ENCODE results near the gene SKAP1.

Gene SKAP1

DNA sequence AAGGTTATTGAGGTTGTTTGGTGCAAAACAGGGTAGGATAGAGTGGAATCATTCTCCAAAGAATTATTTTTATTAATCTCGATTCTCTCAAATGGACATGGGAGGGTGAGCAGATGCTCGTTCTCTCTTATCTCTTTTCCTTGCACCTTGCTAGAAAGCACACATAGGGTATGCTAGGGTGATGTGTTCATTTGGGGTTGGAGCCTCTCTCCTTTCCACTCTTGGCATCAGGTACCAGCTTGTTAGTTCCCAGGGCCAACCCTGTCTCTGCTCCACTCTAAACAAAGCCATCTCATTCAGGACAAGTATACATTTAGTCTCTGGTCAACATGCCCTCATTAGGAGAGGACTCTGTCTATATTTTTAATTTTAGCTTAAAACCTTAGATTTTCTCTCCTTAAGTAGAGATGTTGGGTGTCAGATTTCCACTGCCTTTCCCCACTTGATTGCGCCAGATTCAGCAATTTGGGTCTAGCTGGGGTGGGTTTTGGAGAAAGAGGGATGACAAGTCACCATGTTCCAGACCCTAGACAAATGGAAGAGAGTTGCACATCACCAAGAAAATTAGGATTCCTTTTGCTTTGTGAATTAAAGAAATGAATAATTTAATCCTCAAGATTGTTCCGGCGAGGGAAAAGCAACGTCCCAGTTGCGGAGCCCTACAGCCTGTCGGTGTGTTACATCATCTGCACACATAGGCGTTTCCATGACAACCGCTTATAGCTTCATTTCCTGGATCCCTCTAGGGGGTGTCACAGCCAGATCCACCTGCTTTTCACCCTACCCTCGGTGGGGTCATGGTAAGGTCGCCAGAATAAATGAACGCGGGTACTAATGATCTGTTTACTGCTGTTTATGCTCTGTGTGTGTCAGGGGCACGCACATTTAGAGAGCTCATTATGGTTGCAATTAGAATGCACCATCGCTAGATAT lies 280.9 kb downstream of the SKAP1 start:
- DNase-seq, result peak in 7 of 56 donors; percentile 8 to 34 (median 19)

DNA sequence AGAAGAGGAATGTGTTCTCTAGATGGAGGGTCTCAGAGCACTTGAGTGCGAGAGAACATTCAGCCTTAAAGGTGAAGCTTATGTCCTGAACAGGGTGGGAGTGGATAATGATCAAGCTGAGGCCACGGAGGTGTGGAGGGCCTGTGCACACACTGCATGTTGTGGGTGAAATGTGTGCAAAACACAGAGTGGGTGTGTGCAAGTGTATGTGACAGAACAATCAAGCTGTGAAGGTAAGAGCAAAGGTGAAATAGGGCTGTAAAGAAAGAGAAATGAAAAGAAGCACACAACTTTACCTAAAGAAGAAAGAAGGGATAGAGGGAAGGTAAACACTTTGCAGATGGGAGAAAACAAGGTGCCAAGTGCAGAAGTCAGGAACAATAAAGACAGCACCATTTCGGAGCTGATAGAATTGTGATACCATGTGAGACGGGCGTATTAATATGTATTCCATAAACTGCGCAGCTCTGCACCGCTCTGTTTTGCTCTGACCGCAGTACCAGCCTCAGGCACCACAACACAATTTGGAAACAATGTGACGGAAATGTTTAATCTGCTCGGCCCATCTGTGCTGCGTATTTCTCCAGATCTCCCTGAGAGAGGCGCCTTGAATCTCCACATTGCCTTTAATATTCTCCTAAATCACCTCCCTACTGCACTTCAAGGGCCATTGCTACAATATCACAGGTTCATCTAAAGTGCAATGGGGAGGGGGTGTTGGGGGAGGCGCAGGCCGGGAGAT lies 281.8 kb downstream of the SKAP1 start:
- no peak for DNase-seq

DNA sequence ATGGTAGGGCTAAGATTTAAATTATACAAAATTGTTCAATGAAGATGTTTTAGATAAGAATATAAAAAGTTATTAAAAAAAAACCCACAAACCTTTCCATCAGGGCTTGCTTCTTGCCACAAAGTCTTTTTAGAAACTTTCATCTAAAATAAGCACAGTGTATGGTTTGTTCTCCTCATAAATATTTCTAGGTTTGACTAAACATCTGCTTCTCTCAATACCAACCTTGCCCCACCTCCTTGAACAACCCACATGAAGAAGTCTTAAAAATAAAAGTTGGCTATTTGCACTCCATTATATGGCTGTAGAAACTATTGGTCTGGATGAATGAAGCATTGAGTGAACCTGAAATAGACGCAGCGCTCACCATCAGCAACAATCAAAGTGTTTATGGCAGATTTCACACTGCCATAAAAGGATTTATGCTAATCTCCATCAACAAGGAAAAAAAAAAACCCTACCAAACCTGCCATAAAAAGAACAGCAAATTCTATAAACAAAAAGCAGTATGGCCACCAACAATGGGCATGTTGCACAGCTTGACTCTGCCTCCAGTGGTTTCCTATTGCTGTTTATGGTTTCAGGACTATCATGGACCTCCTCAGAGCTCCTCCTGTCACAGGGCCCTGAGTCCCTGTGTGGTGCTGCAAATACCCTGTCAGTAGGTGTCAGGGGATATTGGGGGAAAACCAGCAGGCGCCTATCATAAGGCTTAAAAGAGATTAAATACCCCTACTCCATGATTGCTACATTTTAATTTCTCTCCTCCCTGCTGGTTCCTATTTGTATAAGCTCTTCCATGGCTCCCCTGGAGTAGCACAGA lies 284.8 kb downstream of the SKAP1 start:
- no peak for DNase-seq

DNA sequence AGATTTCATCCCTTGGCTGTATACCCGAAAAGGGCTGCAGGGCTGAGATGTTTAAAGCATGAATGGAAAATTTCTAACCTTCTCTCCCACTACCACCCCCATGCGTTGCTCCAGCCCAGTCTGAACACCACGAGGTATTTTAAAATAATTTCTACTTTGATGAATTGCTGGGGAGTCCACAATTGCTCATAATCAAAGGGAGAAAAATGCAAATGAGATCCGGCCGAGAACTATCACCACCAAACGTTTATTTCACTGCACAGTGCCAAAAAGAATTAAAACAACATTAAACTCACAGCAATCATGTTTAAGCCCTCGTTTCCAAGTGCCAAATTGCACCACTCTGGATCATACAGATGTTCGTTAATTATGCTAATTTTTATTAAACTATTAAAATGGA lies 285.8 kb downstream of the SKAP1 start:
- DNase-seq, result no peak

DNA sequence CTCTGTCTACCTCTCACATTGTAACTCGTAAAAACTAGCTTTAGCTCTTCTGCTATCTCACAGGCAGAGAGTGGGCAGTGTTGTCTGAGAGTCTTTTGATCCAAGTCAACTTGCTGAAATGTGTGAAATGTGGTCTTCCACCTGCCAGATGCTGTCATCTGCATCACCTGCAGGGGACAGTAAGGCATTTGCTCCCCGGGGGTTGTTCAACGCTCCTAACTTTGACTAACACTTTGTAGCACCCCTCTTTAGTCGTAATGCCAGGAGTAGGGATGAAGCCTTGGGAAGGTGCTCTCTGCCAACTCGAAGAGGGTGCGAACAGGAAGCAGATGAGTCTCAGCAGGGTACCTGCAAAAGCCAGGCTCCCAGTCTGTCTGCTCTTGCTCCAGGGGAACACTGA lies 286.4 kb downstream of the SKAP1 start:
- DNase-seq, result no peak

DNA sequence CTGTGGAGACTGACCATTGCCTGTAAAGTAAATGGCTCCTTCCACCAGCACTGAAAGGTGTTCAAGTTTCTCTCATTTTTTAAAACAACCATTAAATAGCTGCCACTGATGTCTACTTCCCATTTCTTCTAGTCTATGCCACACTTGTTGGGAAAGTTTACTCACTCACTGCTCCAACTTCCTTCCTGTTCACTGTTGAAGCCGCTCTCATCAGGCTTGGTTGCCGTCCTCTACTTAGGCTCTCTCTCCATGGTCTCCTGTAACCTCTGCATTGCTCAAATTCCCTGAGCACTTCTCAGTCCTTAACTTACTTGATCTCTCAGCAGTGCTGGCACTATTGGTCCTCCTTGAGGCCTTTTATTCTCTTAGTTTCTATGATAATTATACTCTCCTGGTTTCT lies 290.1 kb downstream of the SKAP1 start:
- no peak for DNase-seq

DNA sequence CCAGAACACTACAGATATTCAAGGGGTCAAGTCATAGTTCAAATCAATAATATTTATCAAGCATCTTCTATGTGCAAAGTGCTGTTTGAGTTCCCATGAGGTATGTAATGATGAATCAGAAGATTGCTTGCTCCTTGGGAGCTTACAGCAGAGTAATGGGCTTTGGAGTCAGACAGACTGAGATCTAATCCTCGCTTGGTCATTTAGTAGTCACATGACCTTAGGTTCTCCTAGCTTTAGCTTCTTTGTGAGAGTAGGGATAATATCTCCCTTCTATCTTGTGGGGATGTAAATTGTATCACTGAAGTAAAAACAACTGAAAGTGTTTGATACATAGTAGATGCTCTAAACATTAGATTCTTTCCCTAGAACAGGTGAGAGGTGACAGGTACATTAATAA lies 292.4 kb downstream of the SKAP1 start:
- no peak for DNase-seq

DNA sequence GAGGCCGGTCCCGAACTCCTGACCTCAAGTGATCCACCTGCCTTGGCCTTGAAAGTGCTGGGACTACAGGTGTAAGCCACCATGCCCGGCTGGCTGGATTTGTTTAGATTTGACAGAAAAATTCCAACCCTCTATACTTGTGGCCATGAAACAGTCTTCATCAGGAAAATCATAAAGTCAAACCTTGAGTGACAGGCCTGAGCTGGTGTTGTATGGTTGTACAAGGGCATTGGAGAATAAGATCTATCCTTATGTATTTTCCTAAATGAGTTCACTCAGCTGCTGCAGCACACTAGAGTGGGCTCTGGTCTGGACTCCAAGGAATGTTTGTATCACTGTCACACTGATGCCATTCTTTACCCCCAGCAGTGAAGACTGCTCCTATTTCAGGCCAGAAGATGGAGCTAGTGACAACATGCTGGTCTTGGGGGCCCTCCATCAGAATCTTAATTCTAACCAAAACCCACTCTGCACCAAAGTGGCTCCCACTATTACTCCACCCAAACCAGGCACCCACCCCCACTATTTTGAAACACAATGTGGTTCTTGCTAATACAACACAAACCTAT lies 295.0 kb downstream of the SKAP1 start:
- DNase-seq, result no peak

DNA sequence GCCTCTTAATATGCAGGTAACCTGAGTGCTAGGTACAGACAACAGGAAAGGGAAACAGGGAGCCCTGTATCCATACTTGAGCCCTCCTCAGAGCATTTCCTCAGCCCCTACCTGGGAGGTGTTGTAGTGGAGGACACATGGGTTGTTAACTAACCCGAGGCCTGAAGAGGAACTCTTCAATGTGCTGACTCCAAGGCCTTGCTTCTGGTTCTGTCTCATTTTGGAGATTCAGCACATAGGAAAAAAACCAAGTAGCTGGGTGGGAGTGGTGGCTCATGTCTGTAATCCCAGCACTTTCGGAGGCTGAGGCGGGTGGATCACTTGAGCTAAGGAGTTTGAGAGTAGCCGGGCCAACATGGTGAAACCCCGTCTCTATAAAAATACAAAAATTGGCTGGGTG lies 297.6 kb downstream of the SKAP1 start:
- peak in 1 of 56 donors; percentile 14 for DNase-seq

DNA sequence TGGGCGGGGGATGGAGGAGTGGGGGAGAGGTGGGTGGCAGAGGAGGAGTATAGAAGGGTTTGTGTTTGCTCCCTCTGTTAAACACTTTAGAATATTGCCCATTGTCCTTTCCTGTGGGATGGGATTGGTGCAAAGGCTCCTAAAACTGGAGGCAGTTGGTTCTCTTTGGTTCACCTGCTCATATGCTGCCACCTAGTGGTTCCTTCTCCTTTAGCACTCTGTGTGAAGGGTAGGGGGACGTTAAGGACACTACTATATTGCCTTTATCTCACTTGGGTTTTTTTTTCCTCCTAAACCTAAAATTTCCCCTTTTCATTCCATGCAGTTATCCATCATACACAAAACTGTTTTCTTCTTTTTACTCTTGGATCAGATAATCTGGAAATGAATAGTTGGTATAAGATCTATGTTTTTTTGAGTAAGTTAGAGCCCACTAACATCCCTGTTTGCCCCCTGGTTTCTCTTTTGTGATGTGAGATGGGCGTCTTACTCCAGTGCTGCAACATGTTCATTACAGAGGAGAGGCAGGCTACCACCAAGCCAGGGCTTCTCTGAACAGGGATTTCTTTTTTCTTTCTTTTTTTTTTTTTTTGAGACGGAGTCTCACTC lies 298.7 kb downstream of the SKAP1 start:
- DNase-seq, result peak in 29 of 56 donors; percentile 5 to 76 (median 27)

DNA sequence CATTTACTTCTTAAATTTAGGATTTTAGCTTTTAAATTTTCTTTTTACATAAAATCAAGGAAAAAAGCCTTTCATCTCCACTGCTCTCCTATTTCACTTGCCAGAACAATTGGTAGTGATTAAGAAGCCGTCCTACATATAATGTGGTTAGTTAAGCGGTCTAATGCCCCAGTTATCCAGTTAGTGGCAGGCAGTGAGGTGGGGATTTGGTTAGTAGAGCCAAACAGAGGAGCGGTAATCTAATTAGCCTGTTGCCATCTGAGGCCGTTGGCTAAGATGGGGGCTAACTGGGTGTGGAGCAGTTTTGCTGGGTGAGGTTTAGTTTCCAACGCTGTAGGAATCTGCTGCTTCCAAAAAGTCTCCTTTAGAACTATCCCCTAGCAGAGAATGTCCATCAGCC lies 300.0 kb downstream of the SKAP1 start:
- DNase-seq, result no peak

DNA sequence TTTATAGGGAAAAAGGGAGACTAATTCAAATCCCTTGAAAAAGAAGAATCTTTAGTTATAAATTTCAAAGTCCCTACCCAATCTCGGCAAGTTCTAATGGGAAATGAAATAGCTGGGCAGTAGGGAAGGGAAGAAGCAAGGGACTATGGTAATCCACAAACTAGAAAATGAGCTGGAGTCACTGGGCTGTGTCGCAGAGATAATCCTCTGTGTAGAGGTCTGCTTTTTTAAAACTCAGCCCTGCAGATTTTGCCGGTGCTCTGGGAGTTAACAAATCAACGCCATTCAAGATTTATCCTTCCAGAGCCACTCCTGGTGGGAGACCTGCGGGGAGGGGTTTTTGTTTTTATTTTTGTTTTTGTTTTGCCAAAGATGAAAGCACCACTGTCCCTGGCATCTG lies 301.6 kb downstream of the SKAP1 start:
- no peak for DNase-seq

DNA sequence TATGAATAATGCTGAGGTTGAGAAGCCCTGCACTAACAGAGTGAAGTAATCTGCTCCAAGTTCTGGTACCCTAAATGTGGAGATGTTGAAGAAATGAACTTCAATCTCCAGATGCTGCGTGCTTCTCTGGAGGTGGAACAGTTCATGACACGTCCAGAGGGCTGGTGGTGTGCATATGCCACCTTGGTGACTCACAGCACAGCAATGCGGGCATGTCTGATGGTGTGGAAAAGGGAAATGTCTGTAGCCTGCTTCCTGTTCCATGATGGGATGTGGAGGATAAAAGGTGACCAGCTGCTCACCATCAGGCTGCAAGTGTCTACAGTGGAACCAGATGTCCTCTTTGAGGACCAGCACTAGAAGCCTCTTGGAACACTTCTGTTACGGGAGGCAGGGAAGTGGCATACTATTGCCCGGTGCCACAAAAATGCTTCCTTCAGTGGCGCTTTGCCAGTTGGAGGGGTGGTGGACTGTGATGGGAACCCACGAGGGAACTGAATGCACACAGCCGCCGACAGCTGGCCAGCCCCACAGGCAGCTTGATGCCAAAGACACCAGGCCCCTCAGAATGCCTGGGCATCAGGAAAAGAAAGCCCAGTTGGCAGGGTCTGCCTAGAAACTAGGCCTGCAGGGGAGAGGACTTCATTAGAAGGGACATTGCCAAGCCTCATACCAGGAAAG lies 302.5 kb downstream of the SKAP1 start:
- DNase-seq, result peak in 4 of 56 donors; percentile 5 to 33 (median 14)

DNA sequence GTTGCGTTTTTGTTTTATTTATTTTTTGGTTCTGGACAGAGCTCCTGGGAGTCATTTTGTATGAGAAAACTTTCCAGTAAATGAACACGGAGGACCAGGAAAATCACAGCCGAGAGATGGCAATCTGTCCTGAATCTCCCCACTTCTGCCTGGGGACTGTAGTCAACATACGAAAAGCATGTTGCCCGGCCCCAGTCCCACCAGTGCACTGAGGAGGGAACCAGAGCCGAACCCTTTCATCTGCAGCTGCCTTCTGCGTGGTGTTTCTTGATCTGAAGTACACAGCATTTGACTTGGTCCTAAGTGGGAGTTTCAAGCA lies 303.5 kb downstream of the SKAP1 start:
- no peak for DNase-seq

DNA sequence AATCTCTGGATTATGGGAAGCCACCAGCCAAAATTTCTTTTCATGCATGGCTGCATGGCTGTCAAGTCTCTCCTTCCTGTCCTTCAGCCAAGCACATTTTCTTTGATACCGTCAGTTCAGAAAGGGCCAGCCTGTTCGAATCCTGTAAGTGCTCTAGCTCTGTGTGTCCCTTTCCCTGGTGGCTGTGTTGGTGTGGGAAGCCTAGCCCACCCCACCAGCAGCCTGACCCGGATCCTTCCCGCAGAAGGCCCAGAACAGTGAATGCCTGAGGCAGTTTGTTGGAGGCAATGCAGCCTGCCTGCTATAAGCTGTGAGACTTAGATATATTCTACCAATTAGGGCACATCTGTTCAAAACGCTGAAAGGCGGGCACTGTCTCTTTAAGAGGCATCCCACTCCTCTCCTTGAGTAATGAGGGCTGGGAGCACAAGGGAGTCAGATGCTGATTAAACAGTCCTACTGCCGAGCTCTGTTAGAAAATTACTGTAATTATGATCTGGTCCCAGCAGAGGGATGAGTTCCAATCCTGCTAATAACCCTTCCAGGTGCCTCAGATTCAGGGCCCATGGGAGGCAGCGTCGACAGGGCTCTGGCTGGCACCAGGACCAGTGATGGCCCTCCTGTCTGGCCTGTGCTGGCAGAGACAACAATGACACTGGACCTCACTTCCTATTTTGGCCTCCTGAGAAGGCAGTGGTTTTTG lies 304.0 kb downstream of the SKAP1 start:
- DNase-seq, result no peak

DNA sequence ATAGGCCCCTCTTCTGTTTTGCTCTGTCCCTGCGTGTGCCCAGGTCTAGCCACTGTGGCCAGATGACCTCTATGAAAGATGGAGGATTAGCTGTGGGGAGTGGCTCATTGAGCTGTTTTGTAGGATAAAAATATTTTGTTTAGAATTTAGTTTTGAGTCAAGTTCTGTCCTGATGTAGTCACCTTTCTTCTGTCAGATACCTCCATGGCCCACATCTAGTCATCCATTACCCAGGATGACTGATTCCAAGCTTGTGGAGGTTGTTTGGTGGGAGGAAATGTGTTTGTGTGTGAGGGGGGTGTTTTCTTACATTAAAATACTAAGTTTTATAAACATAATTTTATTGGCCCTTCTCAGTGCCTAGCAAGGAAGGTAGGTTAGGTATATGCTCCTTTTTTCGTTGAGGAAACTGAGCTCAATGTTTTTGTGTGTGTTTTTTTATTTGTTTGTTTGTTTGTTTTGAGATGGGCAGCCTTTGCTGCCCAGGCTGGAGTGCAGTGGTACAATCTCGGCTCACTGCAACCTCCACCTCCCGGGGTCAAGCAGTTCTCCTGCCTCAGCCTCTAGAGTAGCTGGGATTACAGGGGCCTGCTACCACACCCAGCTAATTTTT lies 306.1 kb downstream of the SKAP1 start:
- DNase-seq, result no peak

DNA sequence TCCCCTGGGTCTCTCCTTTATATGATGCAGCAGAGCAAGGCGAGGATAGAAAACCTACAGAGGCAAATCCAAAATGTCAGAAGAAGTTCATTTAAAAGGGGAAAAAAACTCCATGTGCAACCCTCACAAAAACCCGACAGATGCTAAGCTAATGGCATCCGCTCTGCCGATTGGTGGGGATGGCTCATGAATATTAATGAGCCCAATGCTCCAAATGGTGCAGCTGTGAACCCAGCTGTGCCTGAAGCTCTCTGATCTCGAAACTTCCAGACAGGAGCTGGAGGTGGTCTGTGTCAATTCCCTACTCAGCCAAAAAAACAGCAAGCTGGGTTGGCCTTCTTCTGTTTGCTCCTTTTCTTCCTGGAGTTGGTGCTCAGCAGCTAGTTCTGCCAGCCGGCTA lies 306.9 kb downstream of the SKAP1 start:
- peak in 48 of 56 donors; percentile 12 to 83 (median 59) for DNase-seq

DNA sequence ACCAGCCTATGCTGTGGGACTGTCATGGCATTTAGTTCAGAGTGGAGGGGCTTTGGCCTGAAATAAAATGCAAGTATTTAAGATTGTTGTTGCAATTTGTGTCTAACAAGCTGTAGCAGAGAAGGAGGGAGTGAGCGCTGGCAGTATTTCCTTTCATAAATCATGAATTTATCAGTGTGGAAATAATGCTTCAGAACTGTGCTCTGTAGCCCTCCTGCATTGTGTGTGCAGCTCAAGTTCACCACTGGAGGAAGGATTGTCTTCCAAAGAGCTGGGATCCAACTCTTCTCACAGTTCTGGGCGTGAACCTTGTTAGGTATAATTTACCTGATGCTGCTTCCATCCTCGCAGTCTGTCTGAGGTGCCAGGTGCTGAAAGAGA lies 307.4 kb downstream of the SKAP1 start:
- DNase-seq, result peak in 1 of 56 donors; percentile 24

Measured in nucleus accumbens (tissue), 56 donors.